PC-3 (cell line): ENCODE measurements around the gene JADE2. TPM values are rescaled to one million over a fixed set of nuclear protein-coding genes. Genes with fewer than 3 reads are reported as not detected.

Experiments
- ATAC-seq: fragments of 200-7000 bp; cut with Tn5 transposase; 2 replicates; pipeline ENCODE4 v1.9.1; 2020; ENCODE audit warnings: mild to moderate bottlenecking, moderate library complexity
- BruUV-seq: library from RNA; stranded (reverse); fragments of 400-500 nt; replicated peaks from 2 replicates; lab custom pipeline; 2021; lab: Mats Ljungman, UMichigan
- CTCF ChIA-PET: fragments of 300-600 bp; sonication (Branson Sonifier 250); formaldehyde crosslinking; loops from one replicate; lab custom pipeline; 2022; ENCODE audit warnings: antibody characterized with exemption; lab: Charles Lee
- POLR2A ChIA-PET: fragments of 300-600 bp; sonication (Branson Sonifier 250); formaldehyde crosslinking; loops from one replicate; lab custom pipeline; 2022; ENCODE audit warnings: antibody characterized with exemption; ENCODE audit not compliant: unreplicated experiment; lab: Charles Lee
- DNase-seq: peaks from one replicate; pipeline ENCODE4 v3.0.0-alpha.2; 2015
- H2AFZ ChIP-seq: fragments of 300-600 bp; sonication (generic); 2 replicates; pipeline ENCODE4 v1.6.0; 2016; ENCODE audit warnings: antibody characterized with exemption, low read length
- H3F3A ChIP-seq: fragments of 300-600 bp; sonication (generic); one replicate; pipeline ENCODE4 v1.6.0; 2017; ENCODE audit warnings: antibody characterized with exemption, low read length, control low read depth, mild to moderate bottlenecking; ENCODE audit not compliant: unreplicated experiment
- H3K27ac ChIP-seq: fragments of 300-600 bp; sonication (generic); 2 replicates; pipeline ENCODE4 v1.5.1; 2016; ENCODE audit warnings: mild to moderate bottlenecking, low read length
- H3K27me3 ChIP-seq: fragments of 300-600 bp; sonication (generic); 2 replicates; pipeline ENCODE4 v1.6.1; 2016; ENCODE audit warnings: low read length, mixed read lengths
- H3K36me3 ChIP-seq: fragments of 300-600 bp; sonication (generic); 2 replicates; pipeline ENCODE4 v1.6.1; 2016; ENCODE audit warnings: low read depth, mixed run types, low read length, mixed read lengths
- H3K4me1 ChIP-seq: fragments of 300-600 bp; sonication (generic); 2 replicates; pipeline ENCODE4 v1.5.1; 2016; ENCODE audit warnings: low read length; ENCODE audit not compliant: insufficient read depth
- H3K4me2 ChIP-seq: fragments of 300-600 bp; sonication (generic); 2 replicates; pipeline ENCODE4 v1.6.0; 2016; ENCODE audit warnings: low read length
- H3K4me3 ChIP-seq: fragments of 300-600 bp; sonication (generic); 2 replicates; pipeline ENCODE4 v1.5.1; 2016; ENCODE audit warnings: mild to moderate bottlenecking, low read length, mixed read lengths
- H3K79me2 ChIP-seq: fragments of 300-600 bp; sonication (generic); 2 replicates; pipeline ENCODE4 v1.6.1; 2017; ENCODE audit warnings: low read length, mixed read lengths
- H3K9ac ChIP-seq: fragments of 300-600 bp; sonication (generic); 2 replicates; pipeline ENCODE4 v1.6.0; 2016; ENCODE audit warnings: mild to moderate bottlenecking, low read length
- H3K9me2 ChIP-seq: fragments of 300-600 bp; sonication (generic); replicated peaks from 2 replicates; pipeline ENCODE4 v1.6.1; 2016; ENCODE audit warnings: mixed run types, low read length, mixed read lengths
- H3K9me3 ChIP-seq: fragments of 300-600 bp; sonication (generic); 2 replicates; pipeline ENCODE4 v1.6.1; 2016; ENCODE audit warnings: low read length, mixed read lengths
- H4K20me1 ChIP-seq: fragments of 300-600 bp; sonication (generic); 2 replicates; pipeline ENCODE4 v1.6.1; 2016; ENCODE audit warnings: low read length, mixed read lengths
- CTCF ChIP-seq: fragments of 300-600 bp; sonication (generic); conservative IDR thresholded peaks from 2 replicates; pipeline ENCODE4 v1.5.1; 2017; ENCODE audit warnings: antibody characterized with exemption, low read depth, mild to moderate bottlenecking, low read length
- EZH2 ChIP-seq: fragments of 300-600 bp; sonication (generic); IDR thresholded peaks from one replicate; pipeline ENCODE4 v1.6.1; 2017; ENCODE audit warnings: antibody characterized with exemption, mild to moderate bottlenecking, low read length; ENCODE audit not compliant: unreplicated experiment
- EZH2phosphoT487 ChIP-seq: fragments of 300-600 bp; sonication (generic); IDR thresholded peaks from 2 replicates; pipeline ENCODE4 v1.6.1; 2018; ENCODE audit warnings: mild to moderate bottlenecking, antibody characterized with exemption, low read length, borderline replicate concordance
- intact Hi-C: fragments of 100-400 bp; cut with micrococcal nuclease; formaldehyde crosslinking; loops from 2 replicates; pipeline ENCODE4 v1.9.0; 2023
- total RNA-seq: library from RNA; depleted of rRNA; stranded (reverse); fragments of >200 nt; gene quantifications from 2 replicates; pipeline ENCODE4 v1.2.3, GENCODE V29; 2014

Gene JADE2
- total RNA-seq, 1 experiment from 2014 or later: 33.2 TPM

DNA sequence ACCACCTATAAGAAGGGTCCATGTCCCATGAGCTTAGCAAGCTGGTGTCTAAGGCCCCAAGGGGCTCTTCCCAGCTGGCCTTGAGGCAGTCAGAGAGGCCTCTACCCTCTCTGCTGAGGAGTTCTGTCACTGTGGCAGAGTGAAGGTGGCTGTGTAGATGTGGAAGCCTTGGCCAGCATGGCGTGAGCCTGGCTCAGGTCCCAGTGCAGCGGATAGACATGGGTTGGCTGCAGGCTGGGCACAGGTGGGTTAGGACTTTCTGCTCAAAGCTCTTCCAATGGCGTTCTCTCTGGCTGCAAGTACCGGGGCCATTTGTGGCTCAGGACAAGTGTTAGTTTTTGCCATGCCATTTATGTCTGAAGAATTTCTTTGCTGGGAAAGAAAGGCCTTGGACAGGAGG lies 47.3 kb downstream of the JADE2 start:
- CTCF ChIA-PET: no interaction called here
- POLR2A ChIA-PET: no interaction called here
- no peak overlapping the region for H3K4me2 ChIP-seq
- H3K27ac ChIP-seq: no peak overlapping the region
- no TSS peak for BruUV-seq
- no peak for ATAC-seq
- no peaks in the 10 kb centered on the region for H3K9me3 ChIP-seq
- no peaks in the 10 kb centered on the region for H4K20me1 ChIP-seq
- intact Hi-C loops: no loop called here
- no peaks in the 10 kb centered on the region for H3K27me3 ChIP-seq
- H3K4me3 ChIP-seq: no peak overlapping the region
- peaks cover 14% of the 10 kb centered on the region; the same call in 1 of the 2 replicates for H3K36me3 ChIP-seq
- no peaks in the 10 kb centered on the region for H3K9me2 ChIP-seq
- no peaks in the 10 kb centered on the region for H3K79me2 ChIP-seq
- H3F3A ChIP-seq: no peaks in the 10 kb centered on the region
- no peaks in the 10 kb centered on the region; the same call in 1 of the 2 replicates for H3K4me1 ChIP-seq
- TF ChIP-seq CTCF: no peak
- no peak for TF ChIP-seq EZH2phosphoT487
- TF ChIP-seq EZH2: no peak
- no peak for DNase-seq
- H3K9ac ChIP-seq: no peak overlapping the region
- no peak overlapping the region for H2AFZ ChIP-seq

DNA sequence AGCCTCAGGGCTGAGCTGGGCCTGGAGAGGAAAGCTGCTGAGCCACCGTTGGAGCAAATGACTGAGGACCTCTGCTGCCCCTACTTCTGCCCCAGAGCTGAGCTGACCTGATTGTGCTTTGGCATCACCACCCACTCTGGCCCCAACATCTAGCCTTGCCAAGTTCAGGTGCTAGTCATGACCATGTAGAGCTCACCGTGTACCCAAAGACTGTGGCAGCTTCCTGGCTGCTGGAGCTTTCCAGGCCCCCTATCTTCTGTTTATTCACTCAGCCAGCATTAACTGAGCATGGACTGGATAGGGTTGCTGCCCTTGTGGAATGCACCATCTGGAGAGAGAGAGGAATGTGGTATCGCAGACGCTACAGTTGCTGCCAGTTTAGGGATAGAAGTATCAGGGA lies 49.1 kb downstream of the JADE2 start:
- CTCF ChIA-PET: no interaction called here

More for the DNA sequence above, 49.1 kb downstream of the JADE2 start:
- Histone ChIP-seq H2AFZ (no peak overlapping the region), H3K4me3 (no peak overlapping the region), H3K4me2 (no peak overlapping the region), H3K4me1 (no peaks in the 10 kb centered on the region; the same call in 1 of the 2 replicates), H4K20me1 (no peaks in the 10 kb centered on the region), H3K36me3 (peaks cover 14% of the 10 kb centered on the region; the same call in 1 of the 2 replicates), H3K27me3 (no peaks in the 10 kb centered on the region), H3K27ac (no peak overlapping the region), H3K9ac (no peak overlapping the region), H3F3A (no peaks in the 10 kb centered on the region), H3K79me2 (no peaks in the 10 kb centered on the region), H3K9me2 (no peaks in the 10 kb centered on the region), H3K9me3 (no peaks in the 10 kb centered on the region)
- ATAC-seq (no peak), DNase-seq (no peak)
- BruUV-seq: no TSS peak
- no peak for TF ChIP-seq EZH2
- no peak for TF ChIP-seq EZH2phosphoT487
- TF ChIP-seq CTCF: no peak
- intact Hi-C loops: no loop called here
- POLR2A ChIA-PET: interaction anchor here (0.6 kb wide), 1 partner anchor 50 kb away, joined by 4 read pairs; no protein-coding TSS in a partner anchor
